Colonic mucosa (tissue), 4 donors: ENCODE results near the gene PFKP. TPM values are rescaled to one million over a fixed set of nuclear protein-coding genes. Genes with fewer than 3 reads are reported as not detected.

ENCODE experiments used
- DNase-seq: peaks from one replicate; pipeline ENCODE4 v3.0.0-alpha.2; 2020
- H3K27ac ChIP-seq: fragments of 200-600 bp; one replicate; pipeline ENCODE4 v1.8.0; 2021
- H3K27me3 ChIP-seq: fragments of 200-600 bp; one replicate; pipeline ENCODE4 v1.8.0; 2021
- H3K36me3 ChIP-seq: fragments of 200-600 bp; one replicate; pipeline ENCODE4 v1.8.0; 2021
- H3K4me1 ChIP-seq: fragments of 200-600 bp; one replicate; pipeline ENCODE4 v1.8.0; 2021; ENCODE audit warnings: mild to moderate bottlenecking
- H3K4me3 ChIP-seq: fragments of 200-600 bp; one replicate; pipeline ENCODE4 v1.8.0; 2021
- H3K9ac ChIP-seq, 2 donors: one replicate each; pipeline ENCODE4 v1.7.0; 2013; ENCODE audit warnings: control low read depth in 2 of 2, low read depth in 2 of 2, low read length in 2 of 2
- H3K9me3 ChIP-seq: fragments of 200-600 bp; one replicate; pipeline ENCODE4 v1.8.0; 2021
- intact Hi-C: fragments of 100-400 bp; cut with DNase I; formaldehyde crosslinking; loops from one replicate; pipeline ENCODE4 v1.14.1; 2022
- total RNA-seq, 2 donors: library from RNA; stranded (reverse); fragmentation: NEBNext Ultra II Directional in 1 of 2; extraction: Animal tissue kit (Norgen Biotek cat#: 25700) in 1 of 2; gene quantifications; one replicate each; pipeline ENCODE4 v1.2.1, GENCODE V29; 2021
- TF ChIP-seq, protein P1 (sequence below): fragments of 200-600 bp; IDR thresholded peaks from one replicate; pipeline ENCODE4 v1.8.0; 2022; ENCODE audit warnings: antibody characterized with exemption, mild to moderate bottlenecking
- donor health status: healthy.
- donor health status: DM: no; HTN: no; CAD: no.
- donor health status: DM: no; HTN: no; CAD: no.

PFKP gene
- total RNA-seq, 2 donors from 2014 or later: 134 to 209 TPM

DNA sequence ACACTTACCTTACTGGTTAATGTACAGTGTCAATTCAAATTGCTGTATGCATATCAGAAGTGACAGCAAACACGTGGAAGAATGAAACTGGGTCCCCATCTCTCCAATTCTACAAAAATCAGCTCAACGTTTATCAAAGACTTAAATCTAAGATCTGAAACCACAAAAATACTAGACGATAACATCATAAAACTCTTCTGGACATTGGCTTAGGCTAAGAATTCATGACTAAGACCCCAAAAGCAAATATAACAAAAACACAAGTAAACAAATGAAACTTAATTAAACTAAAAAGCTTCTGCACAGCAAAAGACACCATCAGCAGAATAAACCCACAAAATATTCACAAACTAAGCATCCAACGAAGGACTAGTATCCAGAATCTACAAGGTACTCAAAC, 35.9 kb upstream of the PFKP start:
- H3K4me3 ChIP-seq: no peak overlapping the region
- no peak overlapping the region for H3K27ac ChIP-seq
- H3K4me1 ChIP-seq: no peaks in the 10 kb centered on the region
- no peaks in the 10 kb centered on the region for H3K36me3 ChIP-seq
- DNase-seq: no peak
- intact Hi-C loops: no loop called here
- TF ChIP-seq, protein P1, sequence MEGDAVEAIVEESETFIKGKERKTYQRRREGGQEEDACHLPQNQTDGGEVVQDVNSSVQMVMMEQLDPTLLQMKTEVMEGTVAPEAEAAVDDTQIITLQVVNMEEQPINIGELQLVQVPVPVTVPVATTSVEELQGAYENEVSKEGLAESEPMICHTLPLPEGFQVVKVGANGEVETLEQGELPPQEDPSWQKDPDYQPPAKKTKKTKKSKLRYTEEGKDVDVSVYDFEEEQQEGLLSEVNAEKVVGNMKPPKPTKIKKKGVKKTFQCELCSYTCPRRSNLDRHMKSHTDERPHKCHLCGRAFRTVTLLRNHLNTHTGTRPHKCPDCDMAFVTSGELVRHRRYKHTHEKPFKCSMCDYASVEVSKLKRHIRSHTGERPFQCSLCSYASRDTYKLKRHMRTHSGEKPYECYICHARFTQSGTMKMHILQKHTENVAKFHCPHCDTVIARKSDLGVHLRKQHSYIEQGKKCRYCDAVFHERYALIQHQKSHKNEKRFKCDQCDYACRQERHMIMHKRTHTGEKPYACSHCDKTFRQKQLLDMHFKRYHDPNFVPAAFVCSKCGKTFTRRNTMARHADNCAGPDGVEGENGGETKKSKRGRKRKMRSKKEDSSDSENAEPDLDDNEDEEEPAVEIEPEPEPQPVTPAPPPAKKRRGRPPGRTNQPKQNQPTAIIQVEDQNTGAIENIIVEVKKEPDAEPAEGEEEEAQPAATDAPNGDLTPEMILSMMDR: no peak
- H3K9me3 ChIP-seq: no peaks in the 10 kb centered on the region
- no peak overlapping the region for H3K9ac ChIP-seq
- H3K27me3 ChIP-seq: no peaks in the 10 kb centered on the region

DNA sequence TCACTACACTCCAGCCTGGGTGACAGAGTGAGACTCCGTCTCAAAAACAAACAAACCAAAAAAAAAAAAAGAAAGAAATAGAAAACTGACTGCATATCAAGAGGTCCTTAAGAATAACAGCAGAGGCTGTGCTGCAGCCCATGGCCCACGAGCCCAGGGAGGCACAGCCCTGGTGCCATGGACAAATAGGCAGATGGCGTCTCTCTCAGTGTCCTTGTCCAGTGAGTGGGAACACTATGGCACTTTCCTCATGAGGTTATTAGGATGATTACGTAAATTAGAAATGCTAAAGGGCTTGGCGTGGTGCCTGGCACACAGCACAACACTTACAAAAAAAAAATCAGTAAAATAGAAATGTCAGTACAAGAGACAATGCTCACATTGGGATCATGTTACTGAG, 33.4 kb upstream of the PFKP start:
- no peak overlapping the region for H3K4me3 ChIP-seq
- no peak overlapping the region for H3K9ac ChIP-seq
- H3K27me3 ChIP-seq: no peaks in the 10 kb centered on the region
- no peaks in the 10 kb centered on the region for H3K4me1 ChIP-seq
- TF ChIP-seq, protein P1: no peak
- H3K27ac ChIP-seq: no peak overlapping the region
- H3K9me3 ChIP-seq: no peaks in the 10 kb centered on the region
- DNase-seq: no peak
- no peaks in the 10 kb centered on the region for H3K36me3 ChIP-seq
- intact Hi-C loops: no loop called here

DNA sequence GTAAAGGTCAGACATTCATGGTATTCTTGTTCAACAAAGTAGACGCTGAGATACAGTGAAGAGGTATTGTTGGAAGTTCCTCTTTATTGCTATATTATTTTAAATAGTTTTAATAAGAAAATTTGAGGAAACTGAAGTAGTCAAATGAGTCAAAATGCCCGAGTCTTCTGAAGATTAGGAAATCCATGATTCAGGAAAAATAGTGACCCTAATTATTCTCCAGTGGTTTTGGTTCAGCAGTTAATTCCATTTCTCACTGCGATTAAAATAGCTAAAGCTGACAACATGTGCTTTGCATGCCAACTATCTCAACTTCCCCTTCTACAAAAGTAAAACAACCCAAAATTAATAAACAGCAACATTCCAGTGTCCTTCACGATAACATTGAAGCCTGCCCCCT, 32.7 kb upstream of the PFKP start:
- TF ChIP-seq, protein P1: no peak
- intact Hi-C loops: no loop called here
- no peak overlapping the region for H3K27ac ChIP-seq
- H3K9me3 ChIP-seq: no peaks in the 10 kb centered on the region
- no peak overlapping the region for H3K4me3 ChIP-seq
- no peak for DNase-seq
- no peak overlapping the region for H3K9ac ChIP-seq
- H3K4me1 ChIP-seq: no peaks in the 10 kb centered on the region
- H3K36me3 ChIP-seq: no peaks in the 10 kb centered on the region
- H3K27me3 ChIP-seq: no peaks in the 10 kb centered on the region

DNA sequence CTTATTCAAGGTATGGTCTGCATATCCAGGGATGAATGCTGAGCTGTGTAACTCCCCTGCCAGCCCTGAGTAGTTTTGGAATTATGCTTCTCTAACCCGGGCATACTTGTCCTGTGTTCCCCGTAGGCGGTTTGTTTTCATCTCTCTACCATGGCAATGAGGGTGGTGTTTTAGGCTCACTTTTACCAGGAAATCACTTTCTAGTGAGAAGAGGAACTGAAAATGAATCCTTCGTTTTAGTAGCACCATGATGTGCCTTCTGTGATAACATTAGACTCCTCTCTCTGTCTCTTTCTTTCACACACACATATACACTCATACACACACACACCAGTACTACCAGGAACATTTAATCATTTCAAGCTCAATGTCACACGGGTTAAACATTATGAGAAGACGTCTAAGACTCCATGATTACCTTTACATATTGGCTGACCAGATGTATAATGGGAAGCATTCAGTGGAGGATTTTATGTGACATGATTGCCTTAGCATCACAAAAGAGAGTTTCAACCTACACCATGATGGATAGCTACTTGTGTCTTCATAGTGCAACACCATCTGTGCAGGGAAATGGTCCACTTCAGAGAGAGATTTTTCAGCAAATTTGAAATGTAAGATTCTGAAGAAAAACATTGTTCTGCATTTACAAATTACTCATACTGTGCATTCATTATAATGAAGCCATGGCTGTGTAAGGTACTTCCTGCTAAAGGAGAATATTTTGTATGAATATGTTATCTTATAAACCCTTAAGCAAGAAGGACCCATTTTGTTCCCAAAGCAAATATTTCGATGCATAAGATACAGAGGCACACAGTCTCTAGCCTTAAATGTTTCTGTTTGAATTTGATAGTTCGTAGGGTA, 31.0 kb upstream of the PFKP start:
- Histone ChIP-seq H3K4me1 (no peaks in the 10 kb centered on the region), H3K36me3 (no peaks in the 10 kb centered on the region), H3K9me3 (no peaks in the 10 kb centered on the region), H3K27ac (no peak overlapping the region), H3K4me3 (no peak overlapping the region), H3K27me3 (no peaks in the 10 kb centered on the region), H3K9ac (no peak overlapping the region)
- no peak for DNase-seq
- TF ChIP-seq, protein P1: no peak
- intact Hi-C loops: no loop called here

DNA sequence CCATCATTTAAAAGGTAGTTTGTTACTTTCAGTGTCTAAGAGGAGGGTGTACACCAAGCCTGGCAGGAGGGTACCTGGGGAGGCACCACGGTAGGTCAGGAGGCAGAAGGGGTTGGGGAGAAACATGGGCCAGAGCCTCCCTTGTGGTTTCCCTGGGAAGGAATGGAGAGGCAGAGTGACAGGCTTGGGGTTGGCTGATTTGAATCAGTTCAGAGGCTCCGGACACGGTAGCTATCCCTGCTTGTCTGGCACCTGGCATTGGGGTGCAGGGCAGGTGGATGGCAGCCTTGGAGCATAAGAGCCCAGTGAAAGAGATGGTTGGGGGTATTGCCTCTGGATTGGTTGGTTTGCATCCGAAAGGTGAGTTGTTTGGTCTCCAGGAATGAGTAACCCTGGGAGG, 30.2 kb upstream of the PFKP start:
- H3K9ac ChIP-seq: no peak overlapping the region
- no peak for DNase-seq
- no peak overlapping the region for H3K27ac ChIP-seq
- no peaks in the 10 kb centered on the region for H3K36me3 ChIP-seq
- no peaks in the 10 kb centered on the region for H3K27me3 ChIP-seq
- H3K4me3 ChIP-seq: no peak overlapping the region
- H3K4me1 ChIP-seq: no peaks in the 10 kb centered on the region
- no peaks in the 10 kb centered on the region for H3K9me3 ChIP-seq
- TF ChIP-seq, protein P1: no peak
- intact Hi-C loops: no loop called here
